PFSK-1 (cell line): ENCODE data around the gene GAPDHS.

Source experiments
- FOXP2 ChIP-seq: optimal IDR thresholded peaks from 2 replicates; pipeline ENCODE3; 2011; ENCODE audit warnings: borderline replicate concordance, control low read depth, inconsistent platforms; ENCODE audit not compliant: insufficient read depth; ENCODE audit errors: extremely low read length, extremely low read depth
- POLR2AphosphoS5 ChIP-seq: IDR thresholded peaks from 2 replicates; pipeline ENCODE4 v1.6.1; 2012; ENCODE audit warnings: low read depth, mild to moderate bottlenecking, control low read depth, low read length, moderate library complexity
- SIN3A ChIP-seq: IDR thresholded peaks from 2 replicates; pipeline ENCODE4 v1.6.1; 2012; ENCODE audit warnings: mild to moderate bottlenecking, low read length, moderate library complexity, borderline replicate concordance; ENCODE audit not compliant: insufficient read depth
- TAF1 ChIP-seq: IDR thresholded peaks from 2 replicates; pipeline ENCODE4 v1.6.1; 2012; ENCODE audit warnings: low read length, control low read depth, borderline replicate concordance; ENCODE audit not compliant: insufficient read depth
- TF ChIP-seq, protein P1 (sequence below), 2 experiments: IDR thresholded peaks; 2 replicates each; pipeline versions ENCODE4 v1.6.1 to v1.8.0; 2011 to 2012; ENCODE audit warnings: low read depth in 2 of 2, low read length in 2 of 2, control low read depth in 1 of 2, inconsistent platforms in 1 of 2, mild to moderate bottlenecking in 1 of 2, moderate library complexity in 1 of 2; ENCODE audit not compliant: insufficient read depth in 1 of 2

Gene GAPDHS

DNA sequence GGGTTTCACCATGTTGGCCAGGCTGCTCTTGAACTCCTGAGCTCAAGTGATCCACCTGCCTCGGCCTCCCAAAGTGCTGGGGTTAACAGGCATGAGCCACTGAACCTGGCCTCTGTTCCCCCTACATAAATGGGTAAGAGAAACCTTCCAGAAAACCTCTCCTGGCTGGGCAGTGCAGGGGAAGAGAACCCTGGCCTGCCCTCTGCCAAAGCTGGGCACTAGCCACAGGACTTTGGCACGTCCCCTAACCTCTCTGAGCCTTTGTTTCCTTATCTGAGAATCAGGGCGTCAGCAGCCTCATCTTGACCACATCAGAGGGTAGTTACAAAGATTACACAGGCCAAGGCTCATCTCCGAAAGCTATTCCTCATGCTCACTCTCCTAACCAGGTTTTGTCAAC, 7.4 kb upstream of the GAPDHS start:
- no peak for TF ChIP-seq POLR2AphosphoS5
- no peak for TF ChIP-seq SIN3A
- no peak for TF ChIP-seq TAF1
- TF ChIP-seq, protein P1, sequence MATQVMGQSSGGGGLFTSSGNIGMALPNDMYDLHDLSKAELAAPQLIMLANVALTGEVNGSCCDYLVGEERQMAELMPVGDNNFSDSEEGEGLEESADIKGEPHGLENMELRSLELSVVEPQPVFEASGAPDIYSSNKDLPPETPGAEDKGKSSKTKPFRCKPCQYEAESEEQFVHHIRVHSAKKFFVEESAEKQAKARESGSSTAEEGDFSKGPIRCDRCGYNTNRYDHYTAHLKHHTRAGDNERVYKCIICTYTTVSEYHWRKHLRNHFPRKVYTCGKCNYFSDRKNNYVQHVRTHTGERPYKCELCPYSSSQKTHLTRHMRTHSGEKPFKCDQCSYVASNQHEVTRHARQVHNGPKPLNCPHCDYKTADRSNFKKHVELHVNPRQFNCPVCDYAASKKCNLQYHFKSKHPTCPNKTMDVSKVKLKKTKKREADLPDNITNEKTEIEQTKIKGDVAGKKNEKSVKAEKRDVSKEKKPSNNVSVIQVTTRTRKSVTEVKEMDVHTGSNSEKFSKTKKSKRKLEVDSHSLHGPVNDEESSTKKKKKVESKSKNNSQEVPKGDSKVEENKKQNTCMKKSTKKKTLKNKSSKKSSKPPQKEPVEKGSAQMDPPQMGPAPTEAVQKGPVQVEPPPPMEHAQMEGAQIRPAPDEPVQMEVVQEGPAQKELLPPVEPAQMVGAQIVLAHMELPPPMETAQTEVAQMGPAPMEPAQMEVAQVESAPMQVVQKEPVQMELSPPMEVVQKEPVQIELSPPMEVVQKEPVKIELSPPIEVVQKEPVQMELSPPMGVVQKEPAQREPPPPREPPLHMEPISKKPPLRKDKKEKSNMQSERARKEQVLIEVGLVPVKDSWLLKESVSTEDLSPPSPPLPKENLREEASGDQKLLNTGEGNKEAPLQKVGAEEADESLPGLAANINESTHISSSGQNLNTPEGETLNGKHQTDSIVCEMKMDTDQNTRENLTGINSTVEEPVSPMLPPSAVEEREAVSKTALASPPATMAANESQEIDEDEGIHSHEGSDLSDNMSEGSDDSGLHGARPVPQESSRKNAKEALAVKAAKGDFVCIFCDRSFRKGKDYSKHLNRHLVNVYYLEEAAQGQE (IDR thresholded peaks at IDR 0.05; ENCODE audit: insufficient read depth in 1 of 2, low read depth in 2 of 2, low read length in 2 of 2), result no peak
- no peak for TF ChIP-seq FOXP2

DNA sequence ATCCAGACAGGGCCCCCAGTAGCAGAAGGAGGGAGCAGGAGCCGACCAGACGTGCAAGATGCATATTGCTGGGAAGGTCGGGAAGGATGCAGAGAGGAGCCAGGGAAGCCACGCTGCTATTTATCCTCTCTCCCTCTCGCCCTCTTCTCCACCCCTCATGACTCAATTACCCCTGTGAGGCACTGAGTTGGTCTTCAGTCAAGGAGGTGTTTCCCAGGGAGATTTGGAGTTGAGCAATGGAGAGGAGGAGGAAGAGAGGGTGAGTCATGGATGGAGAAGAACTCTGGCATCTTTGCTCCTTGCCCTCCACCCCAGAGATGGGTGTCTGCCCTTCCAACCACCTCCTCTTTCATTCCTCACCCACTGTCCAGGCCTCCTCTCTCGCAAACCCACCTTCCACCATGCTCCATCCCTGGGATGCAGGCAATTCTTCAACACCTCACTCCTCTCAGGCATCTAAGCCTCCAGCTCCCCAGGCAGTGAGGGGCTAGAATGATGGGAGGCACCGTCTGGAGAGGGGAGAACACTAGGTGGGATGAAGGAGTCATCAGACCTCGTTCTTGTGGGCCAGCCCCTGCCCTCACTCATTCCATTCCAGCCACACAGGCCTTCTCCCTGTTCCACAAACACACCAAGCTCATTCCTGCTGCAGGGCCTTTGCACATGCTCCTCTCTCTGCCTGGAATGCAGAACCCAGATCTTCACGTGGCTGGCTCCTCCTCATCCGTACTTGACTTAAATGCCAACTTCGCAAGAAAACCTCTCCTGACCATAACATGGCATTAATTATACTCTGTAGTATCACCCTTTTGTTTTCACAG, 4.8 kb upstream of the GAPDHS start, which contains the start of gene SBSN:
Gene SBSN (minus strand): TSS at position 94 of the 821 bp plus-strand sequence. CDS start 30 bp downstream, at position 64.
- TF ChIP-seq POLR2AphosphoS5, result no peak
- TF ChIP-seq TAF1, result no peak
- TF ChIP-seq, protein P1 (IDR thresholded peaks at IDR 0.05; ENCODE audit: insufficient read depth in 1 of 2, low read depth in 2 of 2, low read length in 2 of 2), result no peak
- TF ChIP-seq FOXP2, result no peak
- no peak for TF ChIP-seq SIN3A

DNA sequence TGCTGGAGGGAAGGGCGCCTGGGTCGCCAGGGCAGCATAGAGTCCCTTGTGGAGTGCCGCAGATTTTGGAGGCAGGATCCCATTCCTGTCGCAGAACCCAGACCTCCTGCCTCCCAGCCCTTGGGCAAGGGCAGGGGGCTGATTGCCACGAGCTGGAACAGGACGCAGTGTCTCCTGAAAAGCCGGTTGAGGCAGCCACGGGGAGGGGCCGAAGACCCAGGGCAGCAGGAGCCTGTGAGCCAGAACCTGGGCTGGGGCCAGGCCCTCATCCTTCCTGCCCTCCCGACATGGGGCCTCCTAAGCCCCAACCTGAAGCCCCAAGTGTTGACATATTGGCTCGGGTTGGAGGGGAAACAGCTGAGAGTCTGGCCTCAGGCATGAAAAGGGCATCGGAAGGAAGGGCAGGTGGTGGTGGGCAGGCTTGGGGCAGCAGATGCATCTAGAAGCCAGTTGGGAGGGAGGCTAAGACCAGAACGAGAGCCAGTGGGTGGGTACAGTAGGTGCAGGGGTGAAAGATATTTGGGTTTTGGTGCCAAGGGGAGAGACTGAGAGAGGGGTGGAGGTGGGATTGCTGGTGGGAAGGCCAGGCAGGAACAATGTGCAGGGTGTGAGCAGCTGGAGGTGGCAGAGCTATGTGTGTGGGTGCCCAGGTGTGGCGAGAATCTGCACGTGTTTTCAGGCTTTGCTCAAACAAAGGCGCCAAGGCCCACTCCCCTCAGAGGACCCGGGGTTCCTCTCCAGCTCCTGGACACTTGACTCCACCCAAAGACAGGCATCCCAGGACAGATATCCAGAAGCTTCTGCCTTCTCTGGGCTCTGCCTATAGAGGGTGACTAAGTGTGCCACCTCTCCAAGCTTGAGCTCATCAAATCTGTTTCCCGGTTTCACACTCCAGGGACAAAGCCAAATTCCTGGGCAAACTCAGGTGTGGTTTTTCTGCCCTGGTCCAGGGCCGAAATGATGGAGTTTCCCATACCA, 3.7 kb upstream of the GAPDHS start:
- TF ChIP-seq FOXP2 (no peak), TAF1 (no peak), SIN3A (no peak), POLR2AphosphoS5 (no peak)
- TF ChIP-seq, protein P1 (IDR thresholded peaks at IDR 0.05; ENCODE audit: insufficient read depth in 1 of 2, low read depth in 2 of 2, low read length in 2 of 2), result no peak

DNA sequence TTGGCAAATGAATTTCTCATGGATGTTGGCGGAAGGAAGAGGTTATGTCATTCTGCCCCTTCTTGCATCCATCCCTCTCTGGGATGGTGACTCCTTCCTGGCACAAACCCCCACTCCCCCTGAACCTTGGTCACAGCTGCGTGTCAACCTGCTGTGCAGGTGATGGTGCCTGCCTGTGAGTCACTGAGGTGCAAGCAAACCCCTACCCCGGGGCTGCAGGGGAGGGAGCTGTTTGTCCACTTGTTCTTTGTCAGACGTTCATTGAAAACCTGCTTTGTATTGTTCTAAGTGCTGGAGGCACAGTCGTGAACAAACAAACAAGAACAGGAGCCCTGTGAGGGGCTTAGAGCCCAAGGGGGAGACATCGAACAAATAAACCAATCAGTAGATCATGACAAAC, 2.0 kb upstream of the GAPDHS start:
- TF ChIP-seq, protein P1 (IDR thresholded peaks at IDR 0.05; ENCODE audit: insufficient read depth in 1 of 2, low read depth in 2 of 2, low read length in 2 of 2), result no peak
- TF ChIP-seq FOXP2 (no peak), POLR2AphosphoS5 (no peak), SIN3A (no peak), TAF1 (no peak)
